HG03520 (cell line): ENCODE data around the gene TMEM204.

ENCODE experiments used
- ATAC-seq: cut with Tn5 transposase; IDR thresholded peaks from one replicate; pipeline ENCODE4 v1.9.1; 2021; ENCODE audit warnings: mild to moderate bottlenecking, moderate library complexity; ENCODE audit not compliant: unreplicated experiment

TMEM204 gene

GRCh38 chr16:1498899-1499676 is 34.4 kb upstream of the TMEM204 start:
- no peak for ATAC-seq

- ATAC-seq, result no peak
Observed at GRCh38 chr16:1499756-1500464, 33.6 kb upstream of the TMEM204 start.

- ATAC-seq, result no peak
Observed at GRCh38 chr16:1500465-1501150, 32.9 kb upstream of the TMEM204 start.

- no peak for ATAC-seq
Observed at GRCh38 chr16:1501630-1502029, 31.8 kb upstream of the TMEM204 start.

GRCh38 chr16:1502092-1503004 is 31.1 kb upstream of the TMEM204 start:
- ATAC-seq, result no peak

- ATAC-seq, result no peak
Observed at GRCh38 chr16:1503110-1503955, 30.1 kb upstream of the TMEM204 start.

GRCh38 chr16:1505073-1505844 is 28.2 kb upstream of the TMEM204 start:
- ATAC-seq, result no peak

GRCh38 chr16:1505912-1506311 is 27.6 kb upstream of the TMEM204 start:
- no peak for ATAC-seq

GRCh38 chr16:1506494-1507213 is 26.8 kb upstream of the TMEM204 start:
- no peak for ATAC-seq

- ATAC-seq, result no peak
Observed at GRCh38 chr16:1508494-1509187, 24.8 kb upstream of the TMEM204 start.

GRCh38 chr16:1509307-1510221 is 23.9 kb upstream of the TMEM204 start:
- no peak for ATAC-seq

- no peak for ATAC-seq
Observed at GRCh38 chr16:1510272-1510671, 23.2 kb upstream of the TMEM204 start.

- ATAC-seq, result no peak
Observed at GRCh38 chr16:1510941-1511351, 22.5 kb upstream of the TMEM204 start.

GRCh38 chr16:1511662-1512569 is 21.6 kb upstream of the TMEM204 start:
- ATAC-seq, result no peak

- ATAC-seq, result no peak
Observed at GRCh38 chr16:1512774-1513173, 20.7 kb upstream of the TMEM204 start.

GRCh38 chr16:1514507-1514906 is 19.0 kb upstream of the TMEM204 start:
- ATAC-seq, result no peak
